NT2/D1 (cell line): ENCODE results near the gene TMEM25.

Experiments used
- SUZ12 ChIP-seq: IDR thresholded peaks from 2 replicates; pipeline ENCODE4 v1.6.1; 2011; ENCODE audit not compliant: insufficient read length, insufficient read depth; ENCODE audit errors: extremely low read depth
- YY1 ChIP-seq: IDR thresholded peaks from 2 replicates; pipeline ENCODE4 v1.6.1; 2011; ENCODE audit not compliant: insufficient read length, insufficient read depth
- ZNF274 ChIP-seq: IDR thresholded peaks from 2 replicates; pipeline ENCODE4 v1.6.1; 2011; ENCODE audit warnings: mild to moderate bottlenecking, low read depth, low read length

DNA sequence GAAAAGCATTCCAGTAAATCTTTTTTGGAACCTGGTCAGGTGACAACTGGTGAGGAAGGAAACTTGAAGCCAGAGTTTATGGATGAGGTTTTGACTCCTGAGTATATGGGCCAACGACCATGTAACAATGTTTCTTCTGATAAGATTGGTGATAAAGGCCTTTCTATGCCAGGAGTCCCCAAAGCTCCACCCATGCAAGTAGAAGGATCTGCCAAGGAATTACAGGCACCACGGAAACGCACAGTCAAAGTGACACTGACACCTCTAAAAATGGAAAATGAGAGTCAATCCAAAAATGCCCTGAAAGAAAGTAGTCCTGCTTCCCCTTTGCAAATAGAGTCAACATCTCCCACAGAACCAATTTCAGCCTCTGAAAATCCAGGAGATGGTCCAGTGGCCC, 27.8 kb upstream of the TMEM25 start:
- TF ChIP-seq ZNF274 (no peak), YY1 (no peak), SUZ12 (no peak)
